WERI-Rb-1 (cell line): ENCODE measurements around the gene PTCD2.

ENCODE experiments used
- DNase-seq: peaks from one replicate; pipeline ENCODE4 v3.0.0-alpha.2; 2020
- H3K27ac ChIP-seq: fragments of 250-450 bp; sonication (Bioruptor Pico); 2 replicates; pipeline ENCODE4 v1.5.1; 2020; ENCODE audit warnings: mild to moderate bottlenecking, moderate library complexity
- H3K27me3 ChIP-seq: fragments of 250-450 bp; sonication (Bioruptor Pico); 2 replicates; pipeline ENCODE4 v1.5.1; 2021; ENCODE audit warnings: mild to moderate bottlenecking, low read depth, moderate library complexity; ENCODE audit not compliant: insufficient read depth, severe bottlenecking
- H3K36me3 ChIP-seq: fragments of 250-450 bp; sonication (Bioruptor Pico); 2 replicates; pipeline ENCODE4 v1.5.1; 2020; ENCODE audit warnings: mild to moderate bottlenecking, moderate library complexity
- H3K4me3 ChIP-seq: 2 replicates; pipeline ENCODE4 v1.5.1; 2011; ENCODE audit warnings: low read depth, mild to moderate bottlenecking, control low read depth, low read length
- H3K9me3 ChIP-seq: fragments of 250-450 bp; sonication (Bioruptor Pico); 2 replicates; pipeline ENCODE4 v1.5.1; 2021; ENCODE audit warnings: mild to moderate bottlenecking, moderate library complexity; ENCODE audit not compliant: severe bottlenecking
- TF ChIP-seq, protein P1 (sequence below): IDR thresholded peaks from 2 replicates; pipeline ENCODE4 v1.5.1; 2011; ENCODE audit warnings: low read depth, mild to moderate bottlenecking, control low read depth, inconsistent platforms, low read length

PTCD2 gene

DNA sequence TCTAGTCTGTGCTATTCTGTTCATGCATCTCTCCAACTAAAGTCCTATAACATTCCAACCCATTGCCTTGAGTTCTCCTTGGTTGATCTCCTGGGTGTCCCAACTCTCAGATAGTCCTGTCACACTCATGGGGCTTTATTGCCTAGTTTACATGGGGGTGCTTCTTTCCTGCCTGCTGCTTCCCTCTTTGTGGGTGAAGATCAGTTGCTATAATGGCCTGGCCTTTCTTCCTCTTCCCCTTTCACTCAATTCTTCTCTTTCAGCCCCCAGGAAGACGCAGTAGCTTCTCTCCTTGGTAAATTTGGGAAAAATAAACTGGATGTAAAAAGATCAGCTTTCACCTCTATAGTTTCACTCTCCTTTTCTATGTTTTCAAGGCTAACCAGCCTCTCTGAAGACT, 66.5 kb downstream of the PTCD2 start:
- H3K9me3 ChIP-seq = no peaks in the 10 kb centered on the region
- DNase-seq = no peak
- no peak overlapping the region for H3K4me3 ChIP-seq
- no peak overlapping the region for H3K27ac ChIP-seq
- no peaks in the 10 kb centered on the region for H3K36me3 ChIP-seq
- TF ChIP-seq, protein P1, sequence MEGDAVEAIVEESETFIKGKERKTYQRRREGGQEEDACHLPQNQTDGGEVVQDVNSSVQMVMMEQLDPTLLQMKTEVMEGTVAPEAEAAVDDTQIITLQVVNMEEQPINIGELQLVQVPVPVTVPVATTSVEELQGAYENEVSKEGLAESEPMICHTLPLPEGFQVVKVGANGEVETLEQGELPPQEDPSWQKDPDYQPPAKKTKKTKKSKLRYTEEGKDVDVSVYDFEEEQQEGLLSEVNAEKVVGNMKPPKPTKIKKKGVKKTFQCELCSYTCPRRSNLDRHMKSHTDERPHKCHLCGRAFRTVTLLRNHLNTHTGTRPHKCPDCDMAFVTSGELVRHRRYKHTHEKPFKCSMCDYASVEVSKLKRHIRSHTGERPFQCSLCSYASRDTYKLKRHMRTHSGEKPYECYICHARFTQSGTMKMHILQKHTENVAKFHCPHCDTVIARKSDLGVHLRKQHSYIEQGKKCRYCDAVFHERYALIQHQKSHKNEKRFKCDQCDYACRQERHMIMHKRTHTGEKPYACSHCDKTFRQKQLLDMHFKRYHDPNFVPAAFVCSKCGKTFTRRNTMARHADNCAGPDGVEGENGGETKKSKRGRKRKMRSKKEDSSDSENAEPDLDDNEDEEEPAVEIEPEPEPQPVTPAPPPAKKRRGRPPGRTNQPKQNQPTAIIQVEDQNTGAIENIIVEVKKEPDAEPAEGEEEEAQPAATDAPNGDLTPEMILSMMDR = no peak
- no peaks in the 10 kb centered on the region for H3K27me3 ChIP-seq

DNA sequence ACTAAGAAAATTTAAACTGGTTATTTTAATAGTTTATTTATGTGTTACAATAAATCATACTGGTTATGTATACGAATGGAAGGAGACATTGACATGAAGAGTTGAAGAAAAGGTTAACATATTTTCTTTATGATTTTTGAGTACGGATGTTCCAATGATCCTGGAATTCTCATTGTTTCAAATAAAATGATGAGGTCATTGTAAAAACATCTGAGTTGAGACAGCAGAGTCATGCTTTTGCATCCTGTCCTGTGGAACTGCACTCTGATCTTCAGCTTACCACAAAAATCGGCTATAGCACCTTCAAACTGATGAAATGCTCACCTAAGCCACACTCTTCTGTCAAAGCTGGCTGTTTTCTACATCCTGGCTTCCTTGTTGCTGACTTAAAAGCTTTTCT, 67.8 kb downstream of the PTCD2 start:
- no peaks in the 10 kb centered on the region for H3K36me3 ChIP-seq
- no peak for DNase-seq
- no peak overlapping the region for H3K4me3 ChIP-seq
- TF ChIP-seq, protein P1 = no peak
- no peaks in the 10 kb centered on the region for H3K27me3 ChIP-seq
- H3K27ac ChIP-seq = no peak overlapping the region
- no peaks in the 10 kb centered on the region for H3K9me3 ChIP-seq

DNA sequence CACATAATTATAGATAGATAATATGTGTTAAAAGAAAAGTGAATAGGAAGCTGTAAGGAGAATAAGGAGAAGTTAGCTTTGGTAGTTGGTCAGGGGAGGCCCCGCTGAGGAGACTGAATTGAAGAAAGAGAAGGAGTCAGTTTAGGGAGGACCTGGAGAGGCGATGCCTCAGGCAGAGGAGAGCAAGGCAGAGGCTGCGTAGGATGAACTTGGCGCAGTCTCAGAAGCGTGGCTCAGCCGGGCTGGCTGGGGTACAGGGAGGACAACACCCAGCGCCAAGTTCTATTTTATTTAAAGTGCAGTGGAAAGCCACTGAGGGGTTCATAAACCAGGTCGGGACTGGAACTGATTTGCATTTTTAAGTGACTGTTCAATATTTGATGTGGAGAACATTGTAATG, 68.5 kb downstream of the PTCD2 start:
- no peaks in the 10 kb centered on the region for H3K9me3 ChIP-seq
- TF ChIP-seq, protein P1 = no peak

DNA sequence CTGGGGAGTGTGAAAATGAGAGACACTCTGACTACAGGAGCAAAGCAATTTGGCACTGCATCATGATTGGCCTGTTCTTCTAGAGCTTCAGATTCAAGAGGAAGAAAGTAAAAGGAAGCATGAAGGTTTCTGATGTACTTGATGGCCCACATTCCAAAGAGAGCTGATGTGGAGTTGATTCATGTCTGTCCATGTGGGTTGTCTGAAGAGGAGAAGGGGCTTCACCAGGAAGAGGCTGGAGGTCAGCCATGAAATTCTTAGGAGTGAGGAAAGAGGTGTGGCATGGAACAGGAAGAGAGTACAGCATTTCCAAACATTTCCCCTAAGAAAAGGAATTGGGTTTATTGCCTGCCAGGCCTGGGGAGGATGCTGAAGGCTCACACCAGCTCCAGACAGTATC, 70.7 kb downstream of the PTCD2 start:
- H3K27me3 ChIP-seq = no peaks in the 10 kb centered on the region
- no peaks in the 10 kb centered on the region for H3K9me3 ChIP-seq
- H3K27ac ChIP-seq = peak overlapping the region; percentile 68
- TF ChIP-seq, protein P1 = no peak
- no peak overlapping the region for H3K4me3 ChIP-seq
- DNase-seq = peak; percentile 30
- H3K36me3 ChIP-seq = no peaks in the 10 kb centered on the region

More for the DNA sequence above, 68.5 kb downstream of the PTCD2 start:
- no peak overlapping the region for H3K27ac ChIP-seq
- H3K4me3 ChIP-seq = no peak overlapping the region
- no peaks in the 10 kb centered on the region for H3K36me3 ChIP-seq
- DNase-seq = no peak
- no peaks in the 10 kb centered on the region for H3K27me3 ChIP-seq

GRCh38 chr5:72392326-72392733, 72.2 kb downstream of the PTCD2 start:
- DNase-seq = peak; percentile 54
- Histone ChIP-seq H3K36me3 (no peaks in the 10 kb centered on the region), H3K4me3 (no peak overlapping the region), H3K27ac (peak overlapping the region; percentile 68), H3K27me3 (no peaks in the 10 kb centered on the region), H3K9me3 (no peaks in the 10 kb centered on the region)
- TF ChIP-seq, protein P1 = no peak

- no peaks in the 10 kb centered on the region for H3K27me3 ChIP-seq
- H3K36me3 ChIP-seq = no peaks in the 10 kb centered on the region
- H3K9me3 ChIP-seq = no peaks in the 10 kb centered on the region
- no peak overlapping the region for H3K4me3 ChIP-seq
- DNase-seq = no peak
- TF ChIP-seq, protein P1 = no peak
- H3K27ac ChIP-seq = peak overlapping the region; percentile 68
Measured at GRCh38 chr5:72393052-72393451, 72.9 kb downstream of the PTCD2 start.
